GM19193 (cell line): Measurements from ENCODE around the gene ARPC5.

Source experiments
- POLR2A ChIP-seq: IDR thresholded peaks from 4 replicates; pipeline ENCODE4 v1.6.1; 2011; ENCODE audit not compliant: insufficient read depth, insufficient read length; ENCODE audit errors: extremely low read depth

ARPC5 gene

GRCh38 chr1:183600136-183600535 is 35.4 kb downstream of the ARPC5 start:
- TF ChIP-seq POLR2A, result no peak

- TF ChIP-seq POLR2A, result no peak
These were observed 37.2 kb downstream of the ARPC5 start for GRCh38 chr1:183598386-183598785.

- no peak for TF ChIP-seq POLR2A
These were observed 37.8 kb downstream of the ARPC5 start for GRCh38 chr1:183597656-183598347.

GRCh38 chr1:183596500-183596899 is 39.1 kb downstream of the ARPC5 start:
- no peak for TF ChIP-seq POLR2A

- no peak for TF ChIP-seq POLR2A
These were observed 40.0 kb downstream of the ARPC5 start for GRCh38 chr1:183595537-183595936.

GRCh38 chr1:183593356-183593755 is 42.2 kb downstream of the ARPC5 start:
- no peak for TF ChIP-seq POLR2A

GRCh38 chr1:183592733-183593132 is 42.9 kb downstream of the ARPC5 start:
- no peak for TF ChIP-seq POLR2A

GRCh38 chr1:183590244-183591191 is 45.1 kb downstream of the ARPC5 start, which contains the start of gene NCF2:
NCF2 (minus strand) TSS chr1:183590459; CDS start chr1:183590329, 130 bp downstream.
- peak; percentile 65 for TF ChIP-seq POLR2A

- no peak for TF ChIP-seq POLR2A
These were observed 45.7 kb downstream of the ARPC5 start for GRCh38 chr1:183589874-183590243.

GRCh38 chr1:183589384-183589783 is 46.2 kb downstream of the ARPC5 start:
- no peak for TF ChIP-seq POLR2A

- peak; percentile 14 for TF ChIP-seq POLR2A
These were observed 46.8 kb downstream of the ARPC5 start for GRCh38 chr1:183588827-183589226.

- no peak for TF ChIP-seq POLR2A
These were observed 48.7 kb downstream of the ARPC5 start for GRCh38 chr1:183586926-183587325.

GRCh38 chr1:183586455-183586854 is 49.1 kb downstream of the ARPC5 start:
- no peak for TF ChIP-seq POLR2A

- no peak for TF ChIP-seq POLR2A
These were observed 50.5 kb downstream of the ARPC5 start for GRCh38 chr1:183585038-183585437.

GRCh38 chr1:183584147-183584546 is 51.4 kb downstream of the ARPC5 start:
- no peak for TF ChIP-seq POLR2A

GRCh38 chr1:183583466-183583865 is 52.1 kb downstream of the ARPC5 start:
- no peak for TF ChIP-seq POLR2A
